HG03439 (cell line): ENCODE data around the gene C16orf86.

ENCODE experiments used
- ATAC-seq: cut with Tn5 transposase; IDR thresholded peaks from one replicate; pipeline ENCODE4 v1.9.1; 2021; ENCODE audit warnings: mild to moderate bottlenecking, moderate library complexity; ENCODE audit not compliant: unreplicated experiment

C16orf86 gene

DNA sequence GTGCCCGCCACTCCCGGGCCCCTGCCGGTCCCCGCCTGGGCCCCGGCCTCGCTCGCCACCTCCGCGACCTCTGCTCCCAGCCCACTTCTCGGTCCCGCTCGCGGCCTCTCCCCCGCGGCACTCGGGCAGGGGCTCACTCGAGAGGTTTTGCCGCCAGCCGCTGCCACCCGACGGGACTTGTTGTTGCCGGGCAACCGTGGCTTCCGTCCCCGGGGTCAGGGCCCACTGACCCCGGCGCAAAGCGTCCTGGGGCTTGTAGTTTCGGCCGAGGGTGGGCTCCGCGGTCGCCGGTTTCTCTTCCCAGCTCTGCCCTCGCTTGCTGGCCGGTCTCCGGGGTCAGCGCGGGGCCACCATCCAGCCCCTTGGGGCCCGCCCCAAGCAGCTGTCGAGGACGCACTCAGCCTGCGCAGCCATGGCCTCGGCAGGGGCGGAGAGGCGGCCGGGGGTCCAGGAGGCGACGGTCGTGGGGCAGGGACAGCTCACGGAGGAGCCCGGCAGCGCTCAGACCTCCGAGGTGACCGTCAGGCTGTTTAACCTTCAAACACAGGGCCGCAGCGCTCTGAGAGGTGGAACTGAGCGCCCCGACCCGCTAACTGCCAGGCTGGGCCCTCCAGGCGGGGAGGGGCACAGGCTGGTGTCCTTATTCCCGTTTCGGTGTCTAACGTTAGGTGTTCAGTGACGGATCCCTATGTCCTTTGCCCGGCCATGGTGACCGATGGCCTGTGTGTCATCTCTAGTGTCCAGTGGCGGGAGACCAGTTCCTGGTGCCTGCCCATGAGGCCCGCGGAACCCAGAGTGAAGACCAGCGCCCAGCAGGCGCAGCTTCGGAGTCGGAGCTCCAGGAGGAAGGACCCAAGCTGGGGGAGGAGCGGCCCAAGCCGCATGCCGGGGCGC lies at the start of gene C16orf86, which contains the start of gene ENKD1:
TSS of gene C16orf86 (plus strand) at position 256 of the 894 bp plus-strand sequence. CDS start at position 413, 157 bp downstream.
TSS of gene ENKD1 (minus strand) at position 192 of the 894 bp plus-strand sequence. CDS start 308 bp downstream, outside the sequence.
- ATAC-seq = peak; percentile 57

GRCh38 chr16:67628216-67628615 lies 38.4 kb upstream of the C16orf86 start:
- ATAC-seq = no peak

GRCh38 chr16:67632415-67633172 lies 34.0 kb upstream of the C16orf86 start:
- ATAC-seq = no peak

GRCh38 chr16:67636713-67637112 lies 29.9 kb upstream of the C16orf86 start:
- no peak for ATAC-seq

- ATAC-seq = no peak
Measured at GRCh38 chr16:67637625-67638024, 29.0 kb upstream of the C16orf86 start.

DNA sequence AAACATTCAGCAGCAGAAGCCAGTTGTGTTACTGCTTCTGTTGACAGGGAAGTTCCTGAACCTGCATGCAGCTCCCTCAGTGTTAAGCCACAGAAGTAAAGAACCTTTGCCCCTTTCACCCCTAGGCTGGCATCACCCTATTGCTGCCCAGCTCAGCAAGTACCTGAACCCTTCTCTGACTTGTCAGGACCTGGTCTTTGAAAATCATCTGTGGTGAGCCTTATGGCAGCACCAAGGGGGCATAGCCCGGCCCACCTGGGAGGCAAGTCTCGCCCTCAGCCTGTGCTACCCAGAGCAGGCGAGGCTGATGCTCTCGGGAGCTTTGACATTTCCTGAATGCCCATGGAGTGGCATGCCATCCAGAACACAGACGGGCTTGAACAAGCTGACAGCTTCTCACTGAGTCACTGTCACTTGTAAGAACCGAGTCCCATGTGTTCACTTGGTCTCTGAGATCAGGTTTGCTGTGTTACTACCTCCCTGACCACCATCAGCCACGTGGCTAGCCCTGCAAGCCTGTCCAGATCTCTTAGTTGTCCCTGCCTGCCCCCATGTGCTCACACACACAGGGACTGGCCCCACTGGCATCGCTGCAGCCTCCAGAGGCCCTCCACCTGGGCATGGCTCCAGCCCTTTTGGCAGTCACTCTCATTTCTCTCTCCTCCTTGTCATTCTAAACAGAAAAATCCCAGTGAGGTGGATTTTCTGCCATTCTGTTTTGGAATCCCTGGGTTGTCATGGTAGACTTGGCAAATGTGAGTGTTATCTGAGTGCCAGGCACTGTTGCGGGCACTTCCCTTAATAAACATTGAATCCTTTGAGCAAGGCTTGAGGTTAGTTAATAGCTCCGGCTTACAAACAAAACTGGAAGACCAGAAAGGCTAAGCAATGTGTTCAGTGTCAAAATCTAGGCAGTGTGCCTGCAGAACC lies 24.6 kb upstream of the C16orf86 start:
- ATAC-seq = no peak

- no peak for ATAC-seq
Measured at GRCh38 chr16:67644038-67644437, 22.6 kb upstream of the C16orf86 start.

DNA sequence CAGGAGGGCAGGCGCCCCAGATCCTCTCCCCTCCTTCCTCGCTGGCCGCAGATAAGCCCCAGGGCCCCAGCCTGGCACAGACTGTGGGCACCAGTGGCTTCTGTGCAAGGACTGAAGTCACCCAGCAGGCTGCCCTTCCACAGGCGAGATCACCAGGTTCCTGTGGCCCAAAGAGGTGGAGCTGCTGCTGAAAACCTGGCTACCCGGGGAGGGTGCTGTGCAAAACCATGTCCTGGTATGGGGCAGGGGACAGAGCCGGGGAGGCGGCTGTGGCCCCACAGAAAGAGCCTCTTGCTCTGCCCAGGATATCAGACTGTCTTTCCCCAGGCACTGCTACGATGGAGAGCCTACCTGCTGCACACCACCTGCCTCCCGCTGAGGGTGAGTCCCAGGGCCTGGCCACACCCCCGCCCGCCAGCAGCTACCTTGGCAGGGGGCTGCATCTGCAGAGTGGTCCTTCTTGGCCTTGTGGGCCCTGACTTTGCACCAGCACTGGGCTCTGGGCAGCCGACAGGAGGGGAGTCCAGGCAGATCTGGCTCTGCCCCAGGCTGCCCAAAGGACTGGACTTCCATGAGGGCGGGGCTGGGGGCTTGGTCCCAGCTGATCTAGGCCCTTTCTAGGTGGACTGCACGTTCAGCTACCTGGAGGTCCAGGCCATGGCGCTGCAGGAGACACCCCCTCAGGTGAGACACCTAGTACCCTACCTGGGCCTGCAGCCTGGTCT lies 21.1 kb upstream of the C16orf86 start:
- no peak for ATAC-seq

- ATAC-seq = no peak
Measured at GRCh38 chr16:67647111-67647651, 19.4 kb upstream of the C16orf86 start.

- no peak for ATAC-seq
Measured at GRCh38 chr16:67647681-67648080, 18.9 kb upstream of the C16orf86 start.

- no peak for ATAC-seq
Measured at GRCh38 chr16:67648088-67648763, 18.4 kb upstream of the C16orf86 start.

- no peak for ATAC-seq
Measured at GRCh38 chr16:67648764-67649407, 17.7 kb upstream of the C16orf86 start.

DNA sequence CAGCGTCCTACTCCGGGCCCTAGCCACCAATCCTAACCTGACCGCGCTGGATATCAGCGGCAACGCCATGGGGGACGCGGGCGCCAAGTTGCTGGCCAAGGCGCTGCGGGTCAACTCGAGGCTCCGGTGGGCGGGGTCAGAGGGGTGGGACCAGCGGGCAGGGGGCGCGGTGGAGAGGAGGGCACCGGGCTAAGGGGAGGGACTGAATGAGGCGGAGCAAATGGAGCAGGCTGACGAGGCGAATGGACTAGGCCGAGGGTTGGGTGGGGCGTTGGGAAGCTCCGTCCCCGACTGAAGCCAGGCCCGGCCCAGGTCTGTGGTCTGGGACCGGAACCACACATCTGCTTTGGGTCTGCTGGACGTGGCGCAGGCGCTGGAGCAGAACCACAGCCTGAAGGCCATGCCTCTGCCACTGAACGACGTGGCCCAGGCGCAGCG lies 17.1 kb upstream of the C16orf86 start:
- no peak for ATAC-seq

GRCh38 chr16:67650023-67650422 lies 16.6 kb upstream of the C16orf86 start:
- no peak for ATAC-seq

- ATAC-seq = no peak
Measured at GRCh38 chr16:67651039-67651438, 15.6 kb upstream of the C16orf86 start.

DNA sequence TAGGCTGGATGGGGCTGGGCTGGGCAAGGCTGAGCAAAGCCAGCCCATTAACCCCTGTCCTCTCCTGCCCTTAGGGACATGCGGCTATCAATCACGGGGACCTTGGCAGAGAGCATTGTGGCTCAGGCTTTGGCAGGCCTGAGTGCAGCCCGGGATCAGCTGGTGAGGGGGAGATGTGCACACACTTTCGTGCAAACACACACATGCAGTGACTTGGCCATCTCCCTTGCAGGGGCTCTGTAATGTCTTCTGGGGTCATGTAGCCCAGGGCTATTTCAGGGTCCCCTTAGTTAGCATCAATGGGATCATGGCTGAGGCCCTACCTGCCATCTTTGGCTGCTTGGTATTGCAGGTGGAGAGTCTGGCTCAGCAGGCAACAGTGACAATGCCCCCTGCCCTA lies 14.8 kb upstream of the C16orf86 start:
- ATAC-seq = no peak

GRCh38 chr16:67652578-67653127 lies 14.0 kb upstream of the C16orf86 start:
- no peak for ATAC-seq

DNA sequence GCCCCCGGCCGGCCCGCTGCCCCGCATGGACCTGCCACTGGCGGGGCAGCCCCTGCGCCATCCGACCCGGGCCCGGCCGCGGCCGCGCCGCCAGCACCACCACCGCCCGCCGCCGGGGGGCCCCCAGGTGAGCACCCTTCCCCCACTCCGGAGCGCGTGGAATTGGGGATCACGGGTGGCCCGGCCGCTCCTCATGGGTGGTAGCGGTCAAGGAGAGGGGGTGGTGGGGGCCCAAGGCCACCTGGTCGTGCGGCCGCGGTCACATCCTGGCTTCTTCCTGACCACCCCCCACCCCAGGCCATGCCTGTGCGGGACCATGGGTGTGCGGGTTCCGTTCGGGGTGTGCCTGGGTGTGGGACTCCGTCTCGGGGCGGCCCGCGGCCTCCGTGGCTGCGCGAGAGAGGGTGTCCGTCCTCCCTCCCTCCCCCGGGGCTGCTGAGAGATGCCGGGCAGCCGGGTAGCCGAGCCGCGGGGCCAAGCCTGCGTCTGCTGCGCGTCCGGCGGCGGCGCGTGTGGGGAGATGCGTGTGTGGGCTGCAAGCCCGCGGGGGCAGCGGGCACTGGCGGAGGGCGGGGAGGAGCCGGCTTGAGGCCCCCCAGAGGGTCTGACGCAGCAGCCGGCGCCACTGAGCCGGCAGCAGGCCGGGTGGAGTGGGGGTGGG lies 13.4 kb upstream of the C16orf86 start:
- ATAC-seq = no peak
